A673 (cell line): Measurements from ENCODE around the gene MRM3.

Experiments
- CTCF ChIP-seq: fragments of 300-800, 200-600 bp; sonication (generic); conservative IDR thresholded peaks from 2 replicates; pipeline ENCODE4 v1.5.1; 2017; ENCODE audit warnings: low read depth, mild to moderate bottlenecking, antibody characterized with exemption, low read length, moderate library complexity, mixed read lengths
- EZH2 ChIP-seq: fragments of 200-600 bp; sonication (generic); IDR thresholded peaks from 2 replicates; pipeline ENCODE4 v1.6.1; 2017; ENCODE audit warnings: borderline replicate concordance, low read depth, mild to moderate bottlenecking, mixed read lengths, antibody characterized with exemption, low read length; ENCODE audit not compliant: poor library complexity, severe bottlenecking

- TF ChIP-seq EZH2, result no peak
- no peak for TF ChIP-seq CTCF
Measured at GRCh38 chr17:789160-789840, 7.1 kb downstream of the MRM3 start.
